Activated CD8-positive, alpha-beta T cell treated with anti-CD3 and anti-CD28 coated beads for 36 hours (primary cell): ENCODE measurements around the gene MYO1C. TPM values are rescaled to one million over a fixed set of nuclear protein-coding genes. Genes with fewer than 3 reads are reported as not detected.
"Not testable (repeated sequence)": the region's sequence is repeated elsewhere in the genome, so short reads cannot be mapped to it uniquely, and the experiment has no call there.

Experiments
- ATAC-seq: fragments of 200-7000 bp; cut with Tn5 transposase; one replicate; pipeline ENCODE4 v1.10.0; 2021; ENCODE audit warnings: mild to moderate bottlenecking, moderate library complexity
- CTCF ChIA-PET: fragments of 350-600 bp; sonication (Branson Sonifier 250); formaldehyde crosslinking; loops from one replicate; lab custom pipeline; 2021; ENCODE audit warnings: antibody characterized with exemption; lab: Charles Lee
- POLR2A ChIA-PET: fragments of 350-600 bp; sonication (Branson Sonifier 250); formaldehyde crosslinking; loops from one replicate; lab custom pipeline; 2021; ENCODE audit warnings: antibody characterized with exemption; lab: Charles Lee
- DNase-seq: peaks from one replicate; pipeline ENCODE4 v3.0.0-alpha.2; 2020
- H3K27ac Mint-ChIP-seq: one replicate; pipeline ENCODE4 v1.8.0; 2021; ENCODE audit warnings: mild to moderate bottlenecking, mixed read lengths
- H3K27me3 Mint-ChIP-seq: one replicate; pipeline ENCODE4 v1.8.0; 2021; ENCODE audit warnings: mixed read lengths
- H3K36me3 Mint-ChIP-seq: one replicate; pipeline ENCODE4 v1.8.0; 2021; ENCODE audit warnings: low read depth, mixed read lengths
- H3K4me1 Mint-ChIP-seq: one replicate; pipeline ENCODE4 v1.8.0; 2021; ENCODE audit warnings: low read depth, mixed read lengths
- H3K4me3 Mint-ChIP-seq: one replicate; pipeline ENCODE4 v1.8.0; 2021; ENCODE audit warnings: mild to moderate bottlenecking, moderate library complexity, mixed read lengths
- H3K9me3 Mint-ChIP-seq: one replicate; pipeline ENCODE4 v1.8.0; 2021; ENCODE audit warnings: mixed read lengths
- CTCF ChIP-seq: fragments of 200-600 bp; IDR thresholded peaks from one replicate; pipeline ENCODE4 v1.8.0; 2022; ENCODE audit warnings: antibody characterized with exemption, mild to moderate bottlenecking
- intact Hi-C: fragments of 100-400 bp; cut with micrococcal nuclease; formaldehyde crosslinking; loops from one replicate; pipeline ENCODE4 v1.10.0; 2022
- total RNA-seq, 2 experiments: library from RNA; stranded (reverse); gene quantifications; one replicate each; pipeline ENCODE4 v1.2.3, GENCODE V29; 2021

Gene MYO1C
- total RNA-seq, 2 experiments from 2014 or later, result 12.6 to 16.8 TPM

GRCh38 chr17:1423456-1424135 lies 68.9 kb downstream of the MYO1C start:
- H3K27me3 Mint-ChIP-seq, result no peaks in the 10 kb centered on the region
- intact Hi-C loops, result no loop called here
- ChIA-PET POLR2A (interaction anchor here (0.6 to 1.6 kb wide), 3 partner anchors 10 to 141 kb away, joined by 3 to 5 read pairs (median 3); partner anchors contain the start of gene YWHAE), CTCF (interaction anchor here (1.4 to 3.0 kb wide), 2 partner anchors 58 to 109 kb away, joined by 3 to 20 read pairs; no protein-coding TSS in a partner anchor)
- peak overlapping the region; percentile 10 for H3K27ac Mint-ChIP-seq
- H3K4me1 Mint-ChIP-seq, result peaks cover 16% of the 10 kb centered on the region
- ATAC-seq, result no peak
- TF ChIP-seq CTCF, result no peak
- no peaks in the 10 kb centered on the region for H3K9me3 Mint-ChIP-seq
- no peak for DNase-seq
- H3K4me3 Mint-ChIP-seq, result no peak overlapping the region
- peaks cover 17% of the 10 kb centered on the region for H3K36me3 Mint-ChIP-seq

- intact Hi-C loops, result no loop called here
- Mint-ChIP-seq H3K27me3 (no peaks in the 10 kb centered on the region), H3K9me3 (no peaks in the 10 kb centered on the region), H3K36me3 (peaks cover 17% of the 10 kb centered on the region), H3K4me3 (no peak overlapping the region), H3K27ac (peak overlapping the region; percentile 28), H3K4me1 (peaks cover 16% of the 10 kb centered on the region)
- CTCF ChIA-PET, result interaction anchor here (3.0 kb wide), 1 partner anchor 58 kb away, joined by 20 read pairs; no protein-coding TSS in a partner anchor
- POLR2A ChIA-PET, result no interaction called here
- ATAC-seq (no peak), DNase-seq (peak; percentile 30)
- no peak for TF ChIP-seq CTCF
Measured at GRCh38 chr17:1422885-1423284, 69.6 kb downstream of the MYO1C start.

GRCh38 chr17:1421470-1421869 lies 71.0 kb downstream of the MYO1C start:
- H3K36me3 Mint-ChIP-seq, result peaks cover 17% of the 10 kb centered on the region

GRCh38 chr17:1420981-1421380 lies 71.5 kb downstream of the MYO1C start:
- Mint-ChIP-seq H3K36me3 (peaks cover 17% of the 10 kb centered on the region), H3K4me1 (peaks cover 14% of the 10 kb centered on the region), H3K9me3 (no peaks in the 10 kb centered on the region), H3K27me3 (no peaks in the 10 kb centered on the region), H3K4me3 (no peak overlapping the region), H3K27ac (peak overlapping the region; percentile 47)
- CTCF ChIA-PET, result interaction anchor here (1.0 kb wide), 1 partner anchor 94 kb away, joined by 6 read pairs; no protein-coding TSS in a partner anchor
- DNase-seq (no peak), ATAC-seq (no peak)
- POLR2A ChIA-PET, result no interaction called here
- TF ChIP-seq CTCF, result no peak
- intact Hi-C loops, result no loop called here

More at GRCh38 chr17:1421470-1421869, 71.0 kb downstream of the MYO1C start:
- H3K27ac Mint-ChIP-seq, result no peak overlapping the region
- CTCF ChIA-PET, result no interaction called here
- peaks cover 14% of the 10 kb centered on the region for H3K4me1 Mint-ChIP-seq
- intact Hi-C loops, result no loop called here
- DNase-seq (no peak), ATAC-seq (no peak)
- H3K27me3 Mint-ChIP-seq, result no peaks in the 10 kb centered on the region
- no peak overlapping the region for H3K4me3 Mint-ChIP-seq
- H3K9me3 Mint-ChIP-seq, result no peaks in the 10 kb centered on the region
- POLR2A ChIA-PET, result no interaction called here
- no peak for TF ChIP-seq CTCF

GRCh38 chr17:1420163-1420562 lies 72.3 kb downstream of the MYO1C start:
- DNase-seq (no peak), ATAC-seq (no peak)
- H3K4me1 Mint-ChIP-seq, result peaks cover 14% of the 10 kb centered on the region
- H3K36me3 Mint-ChIP-seq, result peaks cover 17% of the 10 kb centered on the region
- intact Hi-C loops, result no loop called here
- no peaks in the 10 kb centered on the region for H3K9me3 Mint-ChIP-seq
- POLR2A ChIA-PET, result interaction anchor here (0.6 kb wide), 1 partner anchor 23 kb away, joined by 3 read pairs; no protein-coding TSS in a partner anchor
- no peak overlapping the region for H3K27ac Mint-ChIP-seq
- no peak overlapping the region for H3K4me3 Mint-ChIP-seq
- no peak for TF ChIP-seq CTCF
- CTCF ChIA-PET, result interaction anchor here (1.0 kb wide), 1 partner anchor 95 kb away, joined by 6 read pairs; no protein-coding TSS in a partner anchor
- no peaks in the 10 kb centered on the region for H3K27me3 Mint-ChIP-seq

- H3K36me3 Mint-ChIP-seq, result peaks cover 12% of the 10 kb centered on the region
- ATAC-seq, DNase-seq, intact Hi-C loops, H3K4me1 Mint-ChIP-seq, H3K9me3 Mint-ChIP-seq, H3K27me3 Mint-ChIP-seq, H3K4me3 Mint-ChIP-seq, H3K27ac Mint-ChIP-seq, POLR2A ChIA-PET: not testable (repeated sequence)
- CTCF ChIA-PET, result interaction anchor here (1.4 kb wide), 1 partner anchor 115 kb away, joined by 3 read pairs; no protein-coding TSS in a partner anchor
Measured at GRCh38 chr17:1418476-1418875, 74.0 kb downstream of the MYO1C start.
